Stimulated activated CD4-positive, alpha-beta T cell treated with anti-CD3 and anti-CD28 coated beads, Interleukin-15, amount 100 ng/mL, for 24 hours (primary cell): ENCODE data around the gene ALDH1A1.

Source experiments
- DNase-seq: peaks from one replicate; pipeline ENCODE4 v3.0.0-alpha.2; 2020

ALDH1A1 gene

DNA sequence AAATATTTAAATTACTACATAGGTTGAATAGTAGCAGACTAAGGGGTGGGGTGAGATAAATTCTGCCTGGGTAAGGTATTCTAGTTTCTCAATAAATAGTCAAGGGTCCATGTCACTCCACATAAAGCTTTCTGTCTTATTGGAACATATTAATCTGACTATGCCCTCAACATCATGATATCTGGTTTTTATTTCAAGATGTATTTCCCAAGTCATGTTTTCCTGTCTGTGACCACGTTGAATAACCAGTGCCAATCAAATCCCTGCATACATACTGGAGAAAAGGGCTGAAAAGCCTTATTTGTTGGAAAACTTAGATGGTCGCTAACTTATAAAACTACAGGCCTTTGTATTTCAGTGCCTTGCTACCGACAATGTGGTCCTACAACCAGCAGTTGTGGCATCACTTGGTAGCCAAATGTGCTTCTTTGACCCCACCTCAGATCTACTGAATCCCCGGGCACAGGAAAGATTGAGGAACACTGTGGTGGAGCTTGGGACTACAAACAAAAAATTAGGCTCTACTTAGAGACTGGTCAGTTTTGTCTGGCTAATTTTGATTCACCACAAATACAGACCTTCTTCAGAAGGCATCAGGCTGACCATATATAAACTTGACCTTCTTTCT, 39.4 kb downstream of the ALDH1A1 start:
- no peak for DNase-seq

DNA sequence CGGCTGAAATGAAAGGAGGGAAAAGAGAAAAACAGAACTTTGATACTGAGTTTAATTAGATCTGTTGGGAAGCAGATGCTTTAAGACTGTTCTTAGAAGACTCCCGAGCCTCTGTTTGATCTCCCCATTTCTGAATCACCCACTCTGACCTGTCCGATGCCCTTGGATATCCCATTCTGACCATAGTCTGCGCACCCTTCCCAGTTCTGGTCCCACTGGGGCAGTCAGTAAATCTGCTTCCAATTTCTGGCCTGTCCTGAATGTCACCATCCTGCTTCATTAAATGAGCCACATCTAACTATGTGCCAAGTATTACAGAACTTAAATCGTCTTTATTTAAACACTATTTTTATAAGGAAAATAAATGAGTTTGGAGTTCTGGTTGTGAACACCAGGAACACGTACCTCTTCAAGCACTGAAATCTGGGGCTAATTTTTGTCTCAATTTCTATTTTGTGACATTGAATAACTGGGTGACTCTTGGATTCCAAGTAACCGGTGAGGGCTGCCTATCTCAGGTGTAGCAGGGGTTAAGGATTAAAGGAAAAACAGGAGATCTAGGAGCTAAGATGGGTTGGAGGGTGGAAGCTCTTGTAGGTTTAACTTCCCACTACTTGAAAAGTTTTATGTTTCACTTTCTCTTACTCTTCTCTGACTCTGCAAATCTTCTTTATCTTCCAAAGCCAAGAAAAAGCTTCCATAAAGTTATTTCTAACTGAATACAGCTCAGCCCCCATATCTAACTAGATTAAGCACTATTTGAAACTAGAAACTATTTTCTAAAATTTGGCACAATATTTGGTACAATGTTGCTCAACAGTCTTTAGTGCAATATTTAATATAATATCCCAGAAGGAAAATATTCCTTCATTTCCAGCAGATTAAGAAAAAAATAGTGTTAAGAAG, 40.1 kb downstream of the ALDH1A1 start:
- no peak for DNase-seq

DNA sequence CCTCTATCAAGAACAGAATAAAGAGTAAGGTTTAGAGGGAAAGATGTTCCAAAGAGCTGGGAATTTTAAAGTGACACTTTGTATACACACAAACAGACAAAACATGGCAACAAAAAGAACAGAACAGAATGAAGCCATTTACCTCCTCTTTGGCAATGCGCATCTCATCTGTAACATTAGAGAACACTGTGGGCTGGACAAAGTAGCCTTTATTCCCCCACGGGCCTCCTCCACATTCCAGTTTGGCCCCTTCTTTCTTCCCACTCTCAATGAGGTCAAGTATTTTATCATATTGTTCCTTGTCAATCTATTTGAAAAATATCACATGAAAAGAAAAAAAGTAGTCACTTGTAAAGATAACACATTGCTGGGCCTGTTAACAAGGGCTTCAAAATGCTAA, 41.0 kb downstream of the ALDH1A1 start:
- no peak for DNase-seq

DNA sequence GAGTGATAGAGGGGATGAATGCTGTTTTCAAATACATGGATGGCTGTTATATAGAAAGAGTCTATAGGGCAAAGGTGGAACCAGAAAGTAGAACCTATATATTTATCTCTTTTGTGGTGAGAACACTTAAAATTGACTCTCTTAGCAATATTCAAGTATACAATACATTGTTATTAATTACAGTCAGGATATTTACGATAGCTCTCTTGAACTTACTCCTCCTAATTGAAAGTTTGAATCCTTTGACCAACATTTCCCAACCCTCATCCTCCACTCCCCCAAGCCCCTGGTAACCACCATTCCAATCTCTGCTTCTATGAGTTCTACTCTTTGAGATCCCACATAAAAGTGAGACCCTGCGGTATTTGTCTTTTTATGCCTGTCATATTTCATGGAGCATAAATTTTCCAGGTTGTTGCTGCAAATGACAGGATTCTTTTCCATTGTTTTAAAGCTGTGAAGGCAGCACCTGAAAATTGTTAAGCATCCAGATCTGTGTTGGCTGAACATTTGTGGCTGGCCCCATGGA, 41.5 kb downstream of the ALDH1A1 start:
- DNase-seq = no peak

DNA sequence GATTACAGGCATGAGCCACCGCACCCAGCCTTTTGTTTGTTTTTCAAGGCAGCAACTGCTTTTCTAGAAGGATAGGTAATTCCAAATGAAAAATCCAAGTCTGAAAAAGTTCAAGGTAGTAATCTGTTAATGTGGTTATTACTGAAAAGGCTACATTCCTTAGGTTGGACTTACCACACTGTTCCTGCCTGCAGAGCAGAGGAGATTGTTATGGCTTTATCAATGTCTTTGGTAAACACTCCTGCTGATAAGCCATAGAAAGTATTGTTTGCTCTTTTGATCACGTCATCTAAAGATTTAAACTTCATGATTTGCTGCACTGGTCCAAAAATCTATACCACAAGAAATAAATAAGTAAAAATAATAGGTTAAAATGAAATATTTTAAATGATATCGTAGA, 43.4 kb downstream of the ALDH1A1 start:
- DNase-seq = no peak

DNA sequence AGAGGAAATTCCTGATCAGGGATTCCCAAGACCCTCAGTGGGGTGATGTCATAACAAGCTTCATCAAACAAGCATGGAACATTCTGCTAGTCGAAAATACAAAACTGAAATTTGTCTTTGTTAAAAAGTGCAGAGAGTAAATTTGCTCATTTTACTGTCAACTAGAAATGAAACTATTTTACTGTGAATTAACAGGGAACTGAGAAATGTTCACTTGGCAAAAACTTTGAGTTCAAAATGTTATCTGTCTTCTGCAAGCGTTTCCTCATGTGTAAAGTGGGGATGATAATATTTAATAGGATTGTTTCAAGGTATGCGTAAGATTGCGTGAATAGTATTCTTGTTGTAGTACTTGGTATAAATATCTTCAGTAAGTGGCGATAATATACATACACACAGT, 45.4 kb downstream of the ALDH1A1 start:
- no peak for DNase-seq

DNA sequence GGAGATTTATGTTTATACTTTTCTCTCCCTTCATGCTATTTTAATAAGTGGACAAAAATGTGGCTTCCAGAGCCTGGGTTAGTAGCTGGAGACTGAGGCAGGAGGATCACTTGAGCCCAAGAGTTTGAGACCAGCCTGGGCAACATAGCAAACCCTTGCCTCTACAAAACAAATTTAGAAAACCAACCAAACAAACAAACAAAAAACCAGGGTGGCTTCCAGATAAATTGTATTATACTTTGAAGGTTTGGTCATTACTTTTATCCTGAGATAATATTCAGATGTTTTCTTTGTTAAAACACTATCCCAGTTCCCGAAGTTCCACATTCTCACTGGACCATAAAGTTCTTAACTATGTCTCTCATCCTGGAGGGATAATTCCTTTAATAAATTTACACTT, 46.0 kb downstream of the ALDH1A1 start:
- DNase-seq = no peak

DNA sequence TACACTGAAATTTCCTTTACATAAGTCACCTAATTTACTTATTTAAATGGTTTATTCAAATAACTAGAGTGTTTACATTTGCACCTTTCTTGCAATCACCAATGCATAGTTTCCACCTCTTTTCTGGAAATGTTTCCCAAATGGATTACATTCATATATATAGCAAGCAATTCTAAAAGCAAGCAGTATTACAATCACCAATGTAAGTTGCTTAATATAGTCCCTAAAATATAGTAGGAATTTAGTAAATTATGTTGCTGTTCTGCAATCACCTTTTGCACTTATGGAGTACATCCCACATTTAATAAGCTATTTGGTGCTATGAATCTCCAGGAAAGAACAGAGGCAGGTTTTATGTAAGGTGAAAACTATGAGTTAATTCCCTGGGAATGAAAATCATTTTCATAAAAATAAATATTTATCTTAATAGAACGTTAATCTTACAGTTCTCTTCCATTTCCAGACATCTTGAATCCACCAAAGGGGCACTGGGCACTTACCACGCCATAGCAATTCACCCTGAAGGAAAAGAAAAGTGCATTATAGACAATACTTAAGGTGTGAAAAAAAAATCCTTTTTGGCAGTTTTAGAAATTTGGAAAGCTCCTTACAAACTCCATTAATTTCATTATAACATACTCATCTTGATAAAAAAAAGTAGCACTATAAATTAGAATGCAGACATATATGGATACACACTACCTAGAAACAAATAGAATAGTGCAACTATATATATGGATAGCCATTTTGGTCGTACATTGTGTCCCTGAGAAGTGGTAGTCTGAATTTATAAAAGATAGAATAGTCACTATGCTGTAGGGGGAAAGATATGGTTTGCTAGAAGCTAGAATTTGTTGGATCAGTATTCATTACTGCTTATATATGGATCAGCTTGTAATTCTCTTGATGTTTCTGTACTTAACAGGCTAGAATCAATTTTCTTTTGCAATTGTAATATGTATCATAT, 47.1 kb downstream of the ALDH1A1 start:
- no peak for DNase-seq

DNA sequence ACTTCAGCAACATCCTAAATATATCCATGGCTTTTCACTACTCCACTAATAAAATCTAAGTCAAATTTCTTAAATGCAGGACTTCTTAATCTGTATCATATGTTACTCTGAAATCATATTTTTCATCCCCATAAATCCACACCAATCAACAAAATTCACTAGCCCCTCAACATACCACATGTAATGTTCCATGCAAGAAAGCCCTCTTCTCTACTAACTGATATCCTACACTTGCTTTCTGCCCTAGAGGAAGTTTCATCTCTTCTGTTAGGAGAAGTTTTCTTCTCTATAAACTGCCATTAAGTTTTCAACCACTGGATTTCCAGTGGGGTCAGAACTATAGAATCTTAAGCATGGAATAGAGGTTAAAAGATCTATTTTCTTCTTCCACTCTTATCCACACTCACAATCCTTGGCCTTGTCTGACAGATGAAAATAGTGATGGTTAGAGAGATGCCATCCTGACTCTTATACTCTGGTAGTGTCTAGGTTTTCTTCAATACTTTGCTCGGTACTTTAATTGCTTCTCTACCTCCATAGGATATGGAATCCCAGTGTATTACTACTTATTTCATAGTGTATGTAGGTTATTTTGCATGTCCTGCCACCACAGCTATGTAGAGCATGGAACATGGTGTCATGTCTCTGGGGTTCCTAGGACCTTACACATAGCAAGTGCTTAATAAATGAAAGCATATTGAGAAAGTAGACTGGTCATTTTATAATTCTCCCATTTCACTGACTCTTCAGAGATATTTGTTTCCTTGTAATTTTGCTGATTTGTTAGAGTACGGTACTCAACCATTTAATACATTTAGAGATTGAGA, 48.4 kb downstream of the ALDH1A1 start:
- no peak for DNase-seq

DNA sequence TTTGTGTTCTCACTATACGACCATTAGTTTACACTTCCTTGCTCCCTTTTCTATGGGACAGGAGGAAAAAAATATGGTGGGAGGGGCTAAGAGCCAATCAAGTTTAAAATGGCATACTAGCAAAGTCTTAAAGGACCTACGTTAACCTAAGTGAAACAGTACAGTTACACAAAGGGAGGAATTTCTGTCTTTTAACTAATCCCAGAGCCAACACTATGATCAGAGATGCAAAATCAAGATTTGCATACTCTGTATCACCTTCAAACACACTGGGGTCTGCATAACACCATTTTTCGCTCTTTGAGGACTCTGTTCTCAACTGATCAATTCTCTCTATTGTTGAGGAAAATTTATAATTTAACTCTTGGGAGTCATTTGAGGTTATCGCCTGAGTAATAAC, 49.8 kb downstream of the ALDH1A1 start:
- DNase-seq = no peak

DNA sequence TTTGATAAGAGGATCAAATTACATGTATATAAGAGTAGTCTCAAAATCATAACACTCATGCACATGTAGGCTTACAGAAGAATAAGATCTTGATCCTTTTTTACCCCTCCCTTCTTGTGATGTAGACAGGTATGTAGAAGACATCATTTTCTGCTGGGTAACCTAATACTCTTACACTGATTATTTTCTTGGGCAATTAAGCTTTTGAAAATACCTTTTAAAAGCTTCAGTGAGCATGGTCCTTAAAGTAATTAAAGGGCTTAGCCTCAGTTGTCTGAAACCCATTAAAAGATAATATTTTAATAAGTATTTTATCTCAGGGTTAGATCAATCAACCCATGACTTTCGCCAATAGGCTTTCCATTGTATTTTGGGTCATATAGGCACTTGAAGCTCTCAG, 50.6 kb downstream of the ALDH1A1 start:
- no peak for DNase-seq

DNA sequence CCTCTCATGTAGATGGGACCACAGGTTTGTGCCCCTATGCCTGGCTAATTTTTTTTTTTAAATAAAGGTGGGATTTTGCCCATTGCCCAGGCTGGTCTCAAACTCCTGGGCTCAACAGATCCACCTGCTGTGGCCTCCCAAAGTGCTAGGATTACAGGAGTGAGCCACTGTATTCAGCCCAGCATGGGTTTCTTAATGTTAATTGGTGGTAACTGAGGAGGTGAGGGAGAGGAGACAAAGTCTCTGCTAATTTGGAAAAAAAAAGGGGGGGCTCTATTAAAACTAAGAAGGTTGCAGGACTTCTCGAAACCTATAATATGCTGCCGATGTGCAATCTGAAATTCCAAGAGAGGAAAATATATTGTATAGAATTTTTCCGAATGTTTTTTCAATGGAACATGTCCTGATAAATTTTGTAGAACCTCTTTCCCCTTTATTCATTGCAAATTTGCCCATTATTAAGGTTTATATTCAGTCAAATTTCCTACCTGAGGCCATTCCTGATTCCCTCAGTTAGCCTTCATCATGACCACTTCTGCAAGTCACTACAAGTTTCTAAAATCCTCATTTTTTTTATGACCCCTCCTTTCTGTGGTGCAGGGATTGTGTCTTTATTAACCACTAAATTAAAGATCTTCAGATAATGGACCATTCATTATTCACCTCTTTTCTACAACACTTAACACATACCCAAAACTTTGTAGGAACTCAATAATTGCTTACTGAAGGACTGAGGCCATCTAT, 52.9 kb downstream of the ALDH1A1 start:
- DNase-seq = no peak

DNA sequence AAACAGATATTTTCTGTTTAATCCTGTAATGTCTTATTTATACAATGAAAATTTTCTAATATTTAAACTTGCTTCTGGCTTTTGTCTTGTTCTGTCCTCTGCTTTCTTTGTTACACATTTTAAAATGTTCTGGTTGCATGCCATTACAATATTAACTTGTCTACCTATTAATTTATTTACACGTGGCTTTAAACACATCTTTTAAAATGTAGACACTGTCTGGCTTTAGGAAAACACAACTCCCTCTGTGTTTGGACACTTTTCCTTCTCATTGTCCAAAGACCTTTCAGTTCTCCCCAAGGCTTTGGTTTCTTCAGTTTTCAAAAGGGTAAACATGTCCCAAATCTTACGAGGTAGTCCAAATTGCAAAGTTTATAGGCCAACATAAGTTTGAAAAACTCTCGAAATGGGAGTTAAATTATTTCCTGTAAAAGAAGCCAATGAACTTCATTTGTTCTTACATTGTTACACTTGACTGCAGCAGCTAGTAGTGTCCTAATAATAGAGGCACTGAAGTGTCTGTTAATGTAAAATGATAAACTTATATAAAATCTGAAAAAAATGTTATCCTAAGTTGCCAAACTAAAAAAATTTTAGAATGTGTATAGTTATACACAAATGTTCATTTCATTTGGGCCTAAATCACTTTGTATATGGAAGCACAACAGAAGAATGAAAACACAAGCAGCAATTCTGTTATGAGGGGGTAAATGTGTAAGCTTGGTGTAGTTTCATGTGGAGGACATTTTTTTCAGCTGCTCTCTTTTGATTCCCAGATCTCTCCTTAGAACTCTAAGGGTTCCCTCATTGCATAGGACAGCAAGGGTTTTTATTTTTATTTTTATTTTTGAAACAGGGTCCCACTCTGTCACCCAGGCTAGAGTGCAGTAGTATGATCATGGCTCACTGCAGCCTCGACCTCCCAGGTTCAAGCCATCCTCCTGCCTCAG, 53.8 kb downstream of the ALDH1A1 start:
- DNase-seq = no peak

DNA sequence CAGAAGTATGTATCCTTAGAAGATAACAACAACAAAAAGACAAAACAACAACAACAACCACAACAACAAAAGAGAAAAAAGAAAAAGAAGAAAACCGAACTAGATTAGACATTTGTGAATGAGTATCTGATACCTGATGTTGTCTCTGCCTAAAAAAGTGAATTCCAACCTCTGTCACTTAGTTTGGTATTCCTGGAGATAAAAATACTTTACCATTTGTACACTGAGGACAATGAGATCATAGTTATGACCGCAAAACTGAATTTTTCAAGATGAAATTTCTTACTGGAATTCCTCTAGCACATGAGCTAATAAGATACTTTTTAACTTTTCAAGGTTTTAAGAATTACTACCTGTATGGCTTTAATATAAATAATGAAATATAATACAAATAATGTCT, 54.5 kb downstream of the ALDH1A1 start:
- DNase-seq = no peak

DNA sequence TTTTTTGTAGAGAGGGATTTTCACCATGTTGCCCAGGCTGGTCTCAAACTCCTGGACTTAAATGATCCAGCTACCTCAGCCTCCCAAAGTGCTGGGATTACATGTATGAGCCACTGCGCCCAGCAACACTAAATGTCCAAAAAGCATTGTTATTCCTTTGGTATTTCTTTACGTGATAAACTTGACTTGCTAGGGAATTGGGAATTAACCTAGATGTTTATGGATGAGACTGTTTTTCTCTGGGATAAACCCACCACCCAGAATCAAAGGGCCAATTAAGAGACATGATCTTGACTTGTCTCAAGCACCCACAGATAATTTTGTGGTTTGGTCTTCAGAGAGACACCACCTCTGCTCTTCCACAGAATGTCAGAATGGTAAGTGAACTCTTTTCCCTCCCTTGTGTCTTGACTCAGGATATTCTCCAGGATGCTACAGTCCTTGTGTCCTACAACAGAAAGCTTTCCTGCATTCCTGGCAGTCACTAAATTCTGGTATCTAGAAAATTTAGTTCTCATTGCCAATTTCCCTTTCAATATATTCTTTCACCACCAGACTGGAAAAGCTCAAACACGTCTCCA, 55.7 kb downstream of the ALDH1A1 start:
- DNase-seq = no peak

DNA sequence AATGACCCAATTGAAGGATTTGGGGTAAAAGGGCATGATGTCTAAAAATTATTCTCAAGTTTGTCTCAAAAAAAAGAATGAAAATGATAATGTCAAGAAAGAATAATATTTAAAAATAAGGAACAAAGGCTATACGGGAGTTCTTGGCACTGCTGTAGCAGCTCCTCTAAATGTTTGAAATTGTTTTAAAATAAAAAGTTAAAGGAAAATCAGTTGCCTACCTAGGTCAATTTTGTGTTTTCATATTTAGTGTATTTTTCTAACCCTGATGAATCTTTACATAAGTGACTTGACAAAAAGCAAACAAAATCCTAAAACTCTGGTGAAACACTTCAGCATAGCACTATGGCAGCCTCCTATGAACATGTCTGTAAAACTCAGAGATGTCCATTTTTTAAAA, 56.4 kb downstream of the ALDH1A1 start:
- DNase-seq = no peak

DNA sequence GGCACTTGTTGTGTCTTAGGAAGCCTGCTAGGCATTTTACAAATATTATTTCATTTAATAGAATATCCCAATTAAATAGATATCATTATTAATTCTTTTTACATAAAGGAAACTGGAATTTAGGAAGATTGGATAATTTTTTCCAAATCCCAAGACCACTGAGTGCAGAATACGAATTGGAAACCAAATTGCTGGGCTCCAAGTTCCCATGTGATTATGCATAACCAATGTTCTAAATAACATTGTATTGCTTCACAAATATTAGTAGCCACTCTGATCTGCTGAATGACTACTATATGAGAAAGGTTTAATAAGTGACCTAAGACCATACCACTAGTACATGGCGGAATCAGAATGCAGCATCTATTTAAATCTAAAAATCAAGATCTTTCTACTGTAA, 57.7 kb downstream of the ALDH1A1 start:
- DNase-seq = no peak

DNA sequence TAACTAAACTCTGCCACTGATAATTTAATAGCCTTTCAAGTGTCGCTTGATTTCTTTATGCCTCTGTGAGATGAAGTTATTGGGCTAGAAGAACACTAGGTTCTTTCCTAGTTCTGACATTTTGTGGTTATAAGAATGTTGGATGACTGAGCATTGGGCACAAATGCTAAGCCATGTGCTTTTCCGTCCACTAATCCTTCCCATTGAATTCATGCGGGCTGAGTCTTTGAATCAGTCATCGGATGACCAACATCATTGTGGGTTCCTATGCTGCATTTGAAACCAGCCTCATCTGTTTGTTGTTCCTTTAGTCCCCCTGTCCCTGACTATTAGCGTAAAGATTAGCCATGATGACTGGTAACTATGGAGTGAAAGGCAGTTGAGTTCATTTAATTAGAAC, 58.5 kb downstream of the ALDH1A1 start:
- no peak for DNase-seq

DNA sequence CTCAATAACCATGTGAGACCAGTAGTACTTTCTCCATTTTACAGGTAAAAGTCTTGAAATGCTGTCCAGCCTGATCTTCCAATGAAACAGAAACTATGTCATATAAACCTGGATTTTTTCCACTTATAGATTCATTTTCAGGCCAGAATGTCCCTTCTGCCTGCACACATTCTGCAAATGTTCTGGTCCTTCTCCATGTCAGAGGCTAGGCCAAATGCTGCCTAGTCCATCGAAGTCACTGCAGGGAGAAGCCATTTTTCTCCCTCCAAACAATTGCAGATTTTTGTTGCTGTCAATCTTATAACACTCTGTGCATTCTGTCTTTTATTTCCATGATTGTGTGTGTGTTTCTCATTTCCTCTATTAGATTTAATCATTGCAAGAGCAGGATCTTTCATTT, 59.4 kb downstream of the ALDH1A1 start:
- no peak for DNase-seq

DNA sequence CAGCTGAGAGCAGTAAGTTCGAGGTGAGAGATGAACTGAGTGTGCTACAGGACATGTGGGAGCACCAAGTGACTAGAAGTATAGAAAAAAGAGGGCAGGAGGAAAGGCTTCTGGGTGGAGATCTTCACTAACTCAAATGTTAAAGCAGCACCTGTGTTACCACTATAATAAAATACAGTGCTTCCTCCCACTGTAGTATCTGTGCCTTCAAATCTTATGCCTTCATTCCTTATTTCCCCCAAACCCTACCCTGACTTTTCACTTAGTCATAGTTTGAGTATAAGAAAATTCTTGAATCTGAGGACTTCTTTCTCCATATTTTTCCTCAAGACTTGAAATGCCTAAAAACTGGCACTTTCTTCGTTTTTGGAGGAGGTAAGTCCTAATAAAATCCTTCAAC, 61.8 kb downstream of the ALDH1A1 start:
- no peak for DNase-seq
